SK-N-SH (cell line): ENCODE data around the gene TMEM256. TPM values are rescaled to one million over a fixed set of nuclear protein-coding genes. Genes with fewer than 3 reads are reported as not detected.

Source experiments
- CTCF ChIA-PET: fragments of 300-600, 350-600 bp; formaldehyde crosslinking; extraction: SDS; loops from one replicate; lab custom pipeline; 2021; lab: Yijun Ruan, JAX
- POLR2A ChIA-PET: fragments of 350-600 bp; sonication (Branson Sonifier 250); formaldehyde crosslinking; extraction: SDS; loops from one replicate; lab custom pipeline; 2020; ENCODE audit warnings: antibody characterized with exemption, inconsistent platforms; lab: Yijun Ruan, JAX
- DNase-seq: peaks from one replicate; pipeline ENCODE4 v3.0.0; 2012
- H2AFZ ChIP-seq: fragments of 200-600 bp; sonication (generic); 2 replicates; pipeline ENCODE4 v1.8.1; 2016; ENCODE audit warnings: antibody characterized with exemption, mild to moderate bottlenecking, low read depth
- H3F3A ChIP-seq: fragments of 200-600 bp; sonication (generic); replicated peaks from 2 replicates; pipeline ENCODE3; 2016; ENCODE audit warnings: antibody characterized with exemption, mild to moderate bottlenecking; ENCODE audit not compliant: insufficient read depth
- H3K27ac ChIP-seq, 2 experiments: fragments of 200-500 bp in 1 of 2; fragments of 200-600 bp in 1 of 2; sonication (Bioruptor generic) in 1 of 2; sonication (generic), shearing (Covaris generic) in 1 of 2; 2 replicates each; pipeline versions ENCODE4 v1.5.1 to v1.6.1; 2014 to 2016; ENCODE audit warnings: low read depth in 2 of 2, inconsistent platforms in 1 of 2, low read length in 1 of 2, mild to moderate bottlenecking in 1 of 2, mixed read lengths in 1 of 2
- H3K27me3 ChIP-seq: fragments of 200-600 bp; sonication (generic), shearing (Covaris generic); 2 replicates; pipeline ENCODE4 v1.6.1; 2016; ENCODE audit warnings: mixed run types; ENCODE audit not compliant: insufficient read depth
- H3K36me3 ChIP-seq, 2 experiments: fragments of 200-500 bp in 1 of 2; fragments of 200-600 bp in 1 of 2; sonication (Bioruptor generic) in 1 of 2; sonication (generic) in 1 of 2; replicated peaks in 1 of 2; 2 replicates each; pipeline versions ENCODE3 to v1.5.1; 2014 to 2016; ENCODE audit warnings: low read length in 1 of 2, mild to moderate bottlenecking in 1 of 2; ENCODE audit not compliant: insufficient read depth in 2 of 2, control insufficient read depth in 1 of 2
- H3K4me1 ChIP-seq, 2 experiments: fragments of 200-500 bp in 1 of 2; fragments of 200-600 bp in 1 of 2; sonication (Bioruptor generic) in 1 of 2; sonication (generic), shearing (Covaris generic) in 1 of 2; 2 replicates each; pipeline versions ENCODE4 v1.5.1 to v1.6.1; 2014 to 2016; ENCODE audit warnings: low read depth in 1 of 2, low read length in 1 of 2, mixed run types in 1 of 2; ENCODE audit not compliant: insufficient read depth in 2 of 2, control insufficient read depth in 1 of 2
- H3K4me2 ChIP-seq: fragments of 200-600 bp; sonication (generic), shearing (Covaris generic); 2 replicates; pipeline ENCODE4 v1.6.1; 2017; ENCODE audit warnings: mixed run types
- H3K4me3 ChIP-seq, 2 experiments: fragments of 200-500 bp in 1 of 2; fragments of 200-600 bp in 1 of 2; sonication (Bioruptor generic) in 1 of 2; sonication (generic), shearing (Covaris generic) in 1 of 2; 2 replicates each; pipeline versions ENCODE4 v1.5.1 to v1.8.1; 2014 to 2016; ENCODE audit warnings: low read depth in 2 of 2, inconsistent platforms in 1 of 2, low read length in 1 of 2, mild to moderate bottlenecking in 1 of 2, mixed read lengths in 1 of 2, moderate library complexity in 1 of 2
- H3K79me2 ChIP-seq: fragments of 200-600 bp; sonication (generic); 2 replicates; pipeline ENCODE4 v1.8.1; 2017; ENCODE audit warnings: mild to moderate bottlenecking; ENCODE audit not compliant: insufficient read depth
- H3K9ac ChIP-seq: fragments of 200-600 bp; sonication (generic); 2 replicates; pipeline ENCODE4 v1.6.1; 2017; ENCODE audit warnings: mixed run types
- H3K9me2 ChIP-seq: fragments of 200-600 bp; sonication (generic); 2 replicates; pipeline ENCODE4 v1.6.1; 2017; ENCODE audit warnings: mixed run types
- H3K9me3 ChIP-seq: fragments of 200-600 bp; sonication (generic); 2 replicates; pipeline ENCODE4 v1.6.1; 2017; ENCODE audit warnings: mixed run types, mild to moderate bottlenecking, moderate library complexity
- H4K20me1 ChIP-seq: fragments of 200-600 bp; sonication (generic); 2 replicates; pipeline ENCODE4 v1.6.1; 2017; ENCODE audit warnings: mild to moderate bottlenecking, mixed run types; ENCODE audit not compliant: insufficient read depth
- CHD2 ChIP-seq: fragments of 150-350 bp; IDR thresholded peaks from 2 replicates; pipeline ENCODE4 v1.6.1; 2018; ENCODE audit warnings: low read length; ENCODE audit not compliant: partially characterized antibody
- ELF1 ChIP-seq: IDR thresholded peaks from 2 replicates; pipeline ENCODE4 v1.4.0; 2012
- EZH2phosphoT487 ChIP-seq: fragments of 200-600 bp; sonication (generic); IDR thresholded peaks from 2 replicates; pipeline ENCODE4 v1.6.1; 2017; ENCODE audit warnings: low read depth, mixed run types, mild to moderate bottlenecking, antibody characterized with exemption, moderate library complexity, borderline replicate concordance
- FOSL2 ChIP-seq: IDR thresholded peaks from 2 replicates; pipeline ENCODE4 v1.4.0; 2012; ENCODE audit warnings: low read depth, mild to moderate bottlenecking, moderate library complexity, borderline replicate concordance
- GABPA ChIP-seq: IDR thresholded peaks from 2 replicates; pipeline ENCODE4 v1.4.0; 2012; ENCODE audit warnings: low read depth, mild to moderate bottlenecking
- GATA2 ChIP-seq: sonication (generic); formaldehyde crosslinking; IDR thresholded peaks from 2 replicates; pipeline ENCODE4 v1.5.0; 2020; ENCODE audit warnings: mild to moderate bottlenecking, missing genetic modification reagents
- IRF3 ChIP-seq: fragments of 150-350 bp; IDR thresholded peaks from 2 replicates; pipeline ENCODE4 v1.6.1; 2016; ENCODE audit warnings: mild to moderate bottlenecking, low read depth, low read length
- MAX ChIP-seq: IDR thresholded peaks from 2 replicates; pipeline ENCODE4 v1.4.0; 2012; ENCODE audit warnings: low read depth
- MXI1 ChIP-seq: IDR thresholded peaks from 2 replicates; pipeline ENCODE4 v1.6.1; 2012; ENCODE audit warnings: mild to moderate bottlenecking, low read depth, low read length, improper control_type of control experiment
- NFIC ChIP-seq: IDR thresholded peaks from 2 replicates; pipeline ENCODE4 v1.4.0; 2012; ENCODE audit warnings: borderline replicate concordance
- PBX3 ChIP-seq: IDR thresholded peaks from 2 replicates; pipeline ENCODE4; 2012
- RCOR1 ChIP-seq: fragments of 150-350 bp; IDR thresholded peaks from 2 replicates; pipeline ENCODE4 v1.6.1; 2017; ENCODE audit warnings: antibody characterized with exemption, low read length
- RFX5 ChIP-seq: IDR thresholded peaks from 2 replicates; pipeline ENCODE4 v1.6.1; 2012; ENCODE audit warnings: mild to moderate bottlenecking, improper control_type of control experiment, low read length
- RXRA ChIP-seq: IDR thresholded peaks from 2 replicates; pipeline ENCODE4 v1.4.0; 2012; ENCODE audit warnings: low read depth, mild to moderate bottlenecking, borderline replicate concordance
- SIN3A ChIP-seq: IDR thresholded peaks from 2 replicates; pipeline ENCODE4 v1.6.1; 2012; ENCODE audit warnings: low read depth, mild to moderate bottlenecking, low read length, moderate library complexity, borderline replicate concordance
- SMC3 ChIP-seq: IDR thresholded peaks from 2 replicates; pipeline ENCODE4 v1.6.1; 2012; ENCODE audit warnings: low read depth, low read length, improper control_type of control experiment
- TCF12 ChIP-seq: IDR thresholded peaks from 2 replicates; pipeline ENCODE4 v1.4.0; 2012
- USF1 ChIP-seq: IDR thresholded peaks from 2 replicates; pipeline ENCODE4 v1.4.0; 2012; ENCODE audit warnings: low read depth, borderline replicate concordance
- ZBTB33 ChIP-seq: IDR thresholded peaks from 2 replicates; pipeline ENCODE4 v1.4.0; 2012; ENCODE audit warnings: low read depth, borderline replicate concordance
- WGBS: methylation state at CpG from one replicate; pipeline ENCODE4 v1.1.6; 2017; ENCODE audit warnings: low lambda C conversion rate; 5-methylcytosine and 5-hydroxymethylcytosine counted together
- polyA plus RNA-seq, 3 experiments: library from polyadenylated mRNA; depleted of rRNA; stranded (reverse); fragments of >200 nt; gene quantifications; 2 replicates each; pipeline ENCODE4 v1.2.3, GENCODE V29; 2012

TMEM256 gene
- polyA plus RNA-seq, 1 of the 3 experiments (the other 2 are of a cell fraction): 213 TPM

- Histone ChIP-seq H3K9me3 (no peaks in the 10 kb centered on the region), H3K79me2 (peaks cover 3% of the 10 kb centered on the region; the same call in 1 of the 2 replicates), H3K4me3 (no peak overlapping the region), H4K20me1 (no peaks in the 10 kb centered on the region)
- TF ChIP-seq SMC3 (no peak), RCOR1 (no peak), GABPA (no peak), CHD2 (no peak), FOSL2 (no peak), PBX3 (no peak), USF1 (no peak), EZH2phosphoT487 (no peak), MAX (no peak), RXRA (no peak), TCF12 (no peak), SIN3A (no peak), GATA2 (CRISPR knock-in tag) (no peak), ZBTB33 (no peak), ELF1 (no peak), IRF3 (no peak), RFX5 (no peak), MXI1 (no peak), NFIC (no peak)
- TF ChIP-seq, all 33 proteins: peak for 0
- POLR2A ChIA-PET: no interaction called here
- Histone ChIP-seq H3K9ac (no peak overlapping the region), H3K4me2 (no peak overlapping the region), H3K27ac (no peak overlapping the region), H3K9me2 (no peaks in the 10 kb centered on the region), H3F3A (peaks cover 6% of the 10 kb centered on the region), H2AFZ (no peak overlapping the region), H3K4me1 (peaks cover 0 to 4% of the 10 kb centered on the region in 2 experiments; a peak in 1 of 4 replicates), H3K27me3 (no peaks in the 10 kb centered on the region), H3K36me3 (no peaks in the 10 kb centered on the region)
- DNase-seq: no peak
- CTCF ChIA-PET: interaction anchor here (1.1 kb wide), 1 partner anchor 75 kb away, joined by 3 read pairs; no protein-coding TSS in a partner anchor
- 60% methylated on average over 1 of the region's 1 CpG for WGBS
Measured at GRCh38 chr17:7431231-7431630, 27.3 kb upstream of the TMEM256 start.
